Measurements from ENCODE around the gene PPP1R14C. TPM values are rescaled to one million over a fixed set of nuclear protein-coding genes. Genes with fewer than 3 reads are reported as not detected.

The PPP1R14C gene
- total RNA-seq, 4 donors from 2014 or later: 0.34 TPM; not detected in 3

DNA sequence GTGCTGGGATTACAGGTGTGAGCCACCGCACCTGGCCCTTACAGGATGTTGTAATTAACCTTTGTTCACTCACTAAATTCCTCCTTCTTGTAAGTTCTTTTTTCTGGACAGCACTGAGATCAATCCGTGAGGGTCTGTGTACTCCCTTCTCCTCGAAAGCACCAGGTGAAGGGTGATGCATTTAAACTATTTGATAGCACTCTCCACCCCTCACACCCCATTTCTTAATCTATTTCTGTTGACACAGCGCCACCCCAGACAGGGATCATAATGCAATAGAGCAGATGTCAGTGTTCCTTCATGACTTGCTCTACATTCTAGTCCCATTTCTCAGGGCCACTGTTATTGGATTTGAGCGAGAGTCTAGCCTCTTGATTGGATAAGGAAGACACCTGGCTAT, 46.3 kb downstream of the PPP1R14C start:
- TF ChIP-seq, protein P1, sequence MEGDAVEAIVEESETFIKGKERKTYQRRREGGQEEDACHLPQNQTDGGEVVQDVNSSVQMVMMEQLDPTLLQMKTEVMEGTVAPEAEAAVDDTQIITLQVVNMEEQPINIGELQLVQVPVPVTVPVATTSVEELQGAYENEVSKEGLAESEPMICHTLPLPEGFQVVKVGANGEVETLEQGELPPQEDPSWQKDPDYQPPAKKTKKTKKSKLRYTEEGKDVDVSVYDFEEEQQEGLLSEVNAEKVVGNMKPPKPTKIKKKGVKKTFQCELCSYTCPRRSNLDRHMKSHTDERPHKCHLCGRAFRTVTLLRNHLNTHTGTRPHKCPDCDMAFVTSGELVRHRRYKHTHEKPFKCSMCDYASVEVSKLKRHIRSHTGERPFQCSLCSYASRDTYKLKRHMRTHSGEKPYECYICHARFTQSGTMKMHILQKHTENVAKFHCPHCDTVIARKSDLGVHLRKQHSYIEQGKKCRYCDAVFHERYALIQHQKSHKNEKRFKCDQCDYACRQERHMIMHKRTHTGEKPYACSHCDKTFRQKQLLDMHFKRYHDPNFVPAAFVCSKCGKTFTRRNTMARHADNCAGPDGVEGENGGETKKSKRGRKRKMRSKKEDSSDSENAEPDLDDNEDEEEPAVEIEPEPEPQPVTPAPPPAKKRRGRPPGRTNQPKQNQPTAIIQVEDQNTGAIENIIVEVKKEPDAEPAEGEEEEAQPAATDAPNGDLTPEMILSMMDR (IDR thresholded peaks at IDR 0.05; ENCODE audit: low read depth): no peak

DNA sequence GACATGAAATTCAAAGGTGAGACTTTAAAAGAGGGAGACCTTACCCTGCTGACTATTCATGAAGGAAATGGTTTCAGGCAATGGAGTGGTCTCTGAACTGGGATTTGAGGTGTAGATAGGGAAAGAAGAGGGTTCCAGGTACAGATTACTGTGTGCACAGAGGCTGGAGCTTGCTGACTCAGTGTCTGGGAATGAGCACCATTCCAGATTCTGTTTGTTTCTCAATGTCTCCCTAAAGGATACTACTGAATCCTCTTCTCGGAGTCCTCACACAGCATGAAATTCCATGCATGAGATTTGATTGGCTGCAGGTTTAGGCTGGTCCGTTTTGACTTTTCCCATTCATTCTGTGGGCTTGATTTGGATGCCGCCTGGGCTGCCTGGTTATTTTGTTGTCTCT, 49.0 kb downstream of the PPP1R14C start:
- TF ChIP-seq, protein P1 (IDR thresholded peaks at IDR 0.05; ENCODE audit: low read depth): no peak

GRCh38 chr6:150194195-150194594, 51.4 kb downstream of the PPP1R14C start:
- TF ChIP-seq, protein P1 (IDR thresholded peaks at IDR 0.05; ENCODE audit: low read depth): no peak

DNA sequence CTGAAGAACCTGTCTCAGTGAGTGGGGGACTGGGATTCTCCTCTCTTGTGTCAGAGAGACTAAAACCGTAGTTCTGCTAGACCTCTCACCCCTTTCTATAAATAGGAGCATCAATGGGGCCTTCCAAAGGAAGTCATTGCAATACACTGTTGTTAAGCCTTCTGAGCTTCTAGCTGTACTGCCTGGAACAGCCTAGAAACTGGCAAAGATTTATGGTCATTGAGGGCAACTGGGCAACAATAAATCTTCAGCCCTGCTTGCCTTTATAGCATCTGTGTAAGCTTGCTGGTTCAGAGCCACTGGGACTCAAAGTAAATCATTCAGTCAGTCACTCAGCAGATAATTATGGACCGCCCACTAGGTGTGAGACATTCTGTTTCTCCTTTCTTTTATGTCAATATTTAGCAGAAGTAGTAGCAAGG, 53.2 kb downstream of the PPP1R14C start:
- TF ChIP-seq, protein P1 (IDR thresholded peaks at IDR 0.05; ENCODE audit: low read depth): no peak

DNA sequence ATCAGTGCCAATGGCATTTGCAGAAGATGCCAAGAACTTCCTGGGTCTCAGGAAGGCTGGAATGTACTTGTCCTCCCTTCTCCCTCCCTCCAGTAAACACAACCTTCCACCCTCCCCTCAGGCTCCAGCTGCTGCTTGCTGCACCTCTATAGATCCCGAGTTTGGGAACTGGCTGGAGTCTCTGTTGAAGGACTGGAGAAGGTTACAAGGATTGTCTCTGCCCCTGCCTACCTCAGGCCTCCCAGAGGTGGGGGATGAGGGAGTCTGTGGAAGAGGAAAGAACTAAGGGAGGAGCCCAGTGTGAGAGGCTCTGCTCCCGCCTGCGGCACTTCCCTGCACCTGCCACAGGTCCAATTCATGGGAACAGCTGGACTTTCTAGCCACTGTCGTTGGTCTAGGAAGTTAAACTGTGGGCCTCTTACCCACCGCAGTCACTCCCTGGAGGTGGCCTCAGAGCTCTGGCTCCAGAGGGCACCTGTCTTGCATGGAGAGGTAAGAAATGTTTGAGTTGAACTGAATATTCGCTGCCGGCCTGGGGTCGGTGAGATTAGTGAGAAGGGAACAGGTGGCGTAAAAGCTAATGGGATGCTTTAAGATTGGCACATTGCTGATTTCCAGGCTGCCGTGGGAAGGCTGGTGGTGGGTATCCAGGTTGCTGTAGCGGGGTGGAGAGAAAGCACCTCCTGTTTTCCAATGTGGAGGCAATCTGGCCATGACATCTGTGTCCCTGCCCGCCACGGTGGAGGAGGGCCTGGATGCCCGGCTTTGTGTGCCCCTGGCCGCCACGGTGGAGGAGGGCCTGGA, 54.3 kb downstream of the PPP1R14C start:
- TF ChIP-seq, protein P1 (IDR thresholded peaks at IDR 0.05; ENCODE audit: low read depth): no peak

DNA sequence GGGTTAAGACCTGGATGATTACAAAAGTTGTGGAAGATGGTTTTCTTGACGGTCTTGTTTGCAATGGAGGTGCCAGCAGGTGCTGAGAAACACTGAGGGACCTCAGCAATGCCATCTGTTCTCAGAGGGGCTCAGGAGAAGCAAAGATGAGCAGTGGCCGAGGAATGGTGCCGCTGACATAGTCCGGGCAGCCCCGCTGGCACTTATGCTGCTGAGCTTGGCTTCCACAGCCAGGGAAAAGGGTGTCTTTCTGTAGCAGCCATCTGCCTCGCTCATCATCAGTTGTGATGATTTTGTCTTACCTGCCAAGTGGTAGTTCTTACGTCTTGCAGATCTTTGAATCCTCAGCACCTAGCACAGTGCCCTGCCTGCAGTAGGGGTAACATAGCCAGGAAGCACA, 55.7 kb downstream of the PPP1R14C start:
- TF ChIP-seq, protein P1 (IDR thresholded peaks at IDR 0.05; ENCODE audit: low read depth): no peak

GRCh38 chr6:150199241-150199640, 56.4 kb downstream of the PPP1R14C start:
- TF ChIP-seq, protein P1 (IDR thresholded peaks at IDR 0.05; ENCODE audit: low read depth): no peak
